H9 (cell line): ENCODE data around the gene SH3PXD2B. TPM values are rescaled to one million over a fixed set of nuclear protein-coding genes. Genes with fewer than 3 reads are reported as not detected.

Experiments used
- DNase-seq: peaks from one replicate; pipeline ENCODE4 v3.0.0-alpha.2; 2017
- H2AFZ ChIP-seq: one replicate; pipeline ENCODE4 v1.6.1; 2013; ENCODE audit warnings: mild to moderate bottlenecking, low read length, control low read depth, moderate library complexity
- H2AK5ac ChIP-seq: 2 replicates; pipeline ENCODE4 v1.6.1; 2013; ENCODE audit warnings: low read length, control low read depth, mixed read lengths; ENCODE audit not compliant: insufficient read length
- H2BK120ac ChIP-seq: one replicate; pipeline ENCODE4 v1.6.1; 2013; ENCODE audit warnings: low read depth, mild to moderate bottlenecking, low read length, control low read depth, inconsistent platforms; ENCODE audit not compliant: poor library complexity, severe bottlenecking
- H2BK12ac ChIP-seq: 2 replicates; pipeline ENCODE4 v1.6.1; 2013; ENCODE audit warnings: low read length, control low read depth, mixed read lengths, low read depth; ENCODE audit not compliant: insufficient read length
- H2BK15ac ChIP-seq: 2 replicates; pipeline ENCODE4 v1.6.1; 2013; ENCODE audit warnings: low read depth, low read length, control low read depth
- H2BK20ac ChIP-seq: one replicate; pipeline ENCODE4 v1.6.1; 2013; ENCODE audit warnings: low read depth, mild to moderate bottlenecking, low read length, control low read depth, inconsistent platforms; ENCODE audit not compliant: poor library complexity, severe bottlenecking
- H2BK5ac ChIP-seq: 2 replicates; pipeline ENCODE4 v1.6.1; 2013; ENCODE audit warnings: low read length, control low read depth, mixed read lengths; ENCODE audit not compliant: insufficient read length
- H3K14ac ChIP-seq: 2 replicates; pipeline ENCODE4 v1.6.1; 2013; ENCODE audit warnings: low read length, control low read depth; ENCODE audit not compliant: insufficient read depth
- H3K18ac ChIP-seq: 2 replicates; pipeline ENCODE4 v1.6.1; 2013; ENCODE audit warnings: low read depth, mild to moderate bottlenecking, mixed read lengths, low read length, control low read depth; ENCODE audit not compliant: insufficient read length
- H3K23ac ChIP-seq: 2 replicates; pipeline ENCODE4 v1.6.1; 2013; ENCODE audit warnings: low read length, control low read depth, mixed read lengths, low read depth; ENCODE audit not compliant: insufficient read length
- H3K23me2 ChIP-seq: 2 replicates; pipeline ENCODE4 v1.6.1; 2013; ENCODE audit warnings: low read depth, mild to moderate bottlenecking, mixed read lengths, low read length, control low read depth; ENCODE audit not compliant: insufficient read length, poor library complexity, severe bottlenecking
- H3K27ac ChIP-seq: 2 replicates; pipeline ENCODE4 v1.5.1; 2013; ENCODE audit warnings: low read length, control low read depth, mixed read lengths, low read depth; ENCODE audit not compliant: insufficient read length
- H3K27me3 ChIP-seq: 2 replicates; pipeline ENCODE4 v1.6.1; 2013; ENCODE audit warnings: low read length, control low read depth, inconsistent platforms; ENCODE audit not compliant: insufficient read depth
- H3K4ac ChIP-seq: 2 replicates; pipeline ENCODE4 v1.6.1; 2013; ENCODE audit warnings: low read depth, mild to moderate bottlenecking, control low read depth, inconsistent platforms, low read length, moderate library complexity
- H3K4me1 ChIP-seq: 2 replicates; pipeline ENCODE4 v1.6.1; 2013; ENCODE audit warnings: low read length, control low read depth, inconsistent platforms; ENCODE audit not compliant: insufficient read depth
- H3K4me2 ChIP-seq: 2 replicates; pipeline ENCODE4 v1.6.1; 2013; ENCODE audit warnings: low read length, control low read depth, mixed read lengths; ENCODE audit not compliant: insufficient read length, insufficient read depth
- H3K56ac ChIP-seq: 2 replicates; pipeline ENCODE4 v1.6.1; 2013; ENCODE audit warnings: low read depth, mild to moderate bottlenecking, mixed read lengths, low read length, control low read depth; ENCODE audit not compliant: insufficient read length
- H3K79me1 ChIP-seq: 2 replicates; pipeline ENCODE4 v1.6.1; 2013; ENCODE audit warnings: low read depth, mild to moderate bottlenecking, moderate library complexity, low read length, control low read depth, inconsistent platforms; ENCODE audit not compliant: insufficient read depth, poor library complexity, severe bottlenecking
- H3K79me2 ChIP-seq: 2 replicates; pipeline ENCODE4 v1.6.1; 2013; ENCODE audit warnings: low read length, control low read depth, inconsistent platforms; ENCODE audit not compliant: insufficient read depth
- H3K9ac ChIP-seq: 2 replicates; pipeline ENCODE4 v1.6.1; 2013; ENCODE audit warnings: low read length, control low read depth, mixed read lengths; ENCODE audit not compliant: insufficient read length; ENCODE audit errors: extremely low read depth
- H3K9me3 ChIP-seq: one replicate; pipeline ENCODE4 v1.6.1; 2013; ENCODE audit warnings: low read depth, low read length, inconsistent platforms; ENCODE audit not compliant: control insufficient read depth
- H3T11ph ChIP-seq: one replicate; pipeline ENCODE4 v1.6.1; 2013; ENCODE audit warnings: mild to moderate bottlenecking, low read length, control low read depth, inconsistent platforms
- H4K20me1 ChIP-seq: one replicate; pipeline ENCODE4 v1.6.1; 2013; ENCODE audit not compliant: control insufficient read depth, insufficient read length, insufficient read depth
- H4K5ac ChIP-seq: 2 replicates; pipeline ENCODE4 v1.6.1; 2013; ENCODE audit warnings: low read depth, mild to moderate bottlenecking, mixed read lengths, low read length, control low read depth; ENCODE audit not compliant: insufficient read length
- H4K8ac ChIP-seq: replicated peaks from 2 replicates; pipeline ENCODE4 v1.6.1; 2013; ENCODE audit warnings: low read length, control low read depth, mixed read lengths, low read depth; ENCODE audit not compliant: insufficient read length
- H4K91ac ChIP-seq: 2 replicates; pipeline ENCODE4 v1.6.1; 2013; ENCODE audit warnings: low read depth, mild to moderate bottlenecking, moderate library complexity, mixed read lengths, low read length, control low read depth; ENCODE audit not compliant: insufficient read length
- H3K27ac Mint-ChIP-seq, 3 experiments: 2 replicates in 2 of 3; 3 replicates in 1 of 3; pipeline ENCODE4 v1.8.0; 2020 to 2021; ENCODE audit warnings: mixed read lengths in 3 of 3, mild to moderate bottlenecking in 1 of 3, moderate library complexity in 1 of 3
- H3K27me3 Mint-ChIP-seq: 2 replicates; pipeline ENCODE4 v1.8.0; 2021; ENCODE audit warnings: low read depth, mild to moderate bottlenecking, moderate library complexity, mixed read lengths
- H3K36me3 Mint-ChIP-seq, 3 experiments: 2 replicates in 2 of 3; 3 replicates in 1 of 3; pipeline ENCODE4 v1.8.0; 2020 to 2021; ENCODE audit warnings: low read depth in 3 of 3, mixed read lengths in 3 of 3; ENCODE audit not compliant: insufficient read depth in 1 of 3
- H3K4me1 Mint-ChIP-seq, 2 experiments: 2 replicates each; pipeline ENCODE4 v1.8.0; 2020; ENCODE audit warnings: mixed read lengths in 2 of 2
- H3K4me3 Mint-ChIP-seq, 2 experiments: 2 replicates in 1 of 2; 3 replicates in 1 of 2; pipeline ENCODE4 v1.8.0; 2020 to 2021; ENCODE audit warnings: mild to moderate bottlenecking in 2 of 2, mixed read lengths in 2 of 2, moderate library complexity in 1 of 2
- H3K9me3 Mint-ChIP-seq, 2 experiments: 2 replicates in 1 of 2; 3 replicates in 1 of 2; pipeline ENCODE4 v1.8.0; 2020; ENCODE audit warnings: mild to moderate bottlenecking in 2 of 2, mixed read lengths in 2 of 2, moderate library complexity in 1 of 2
- WGBS: extraction: QIAGEN DNeasy Blood & Tissue Kit; methylation state at CpG from one replicate; pipeline ENCODE4 v1.1.7; 2013; ENCODE audit warnings: missing lambda C conversion rate, low lambda C conversion rate, mixed read lengths; ENCODE audit not compliant: insufficient read length; ENCODE audit errors: extremely low coverage; 5-methylcytosine and 5-hydroxymethylcytosine counted together
- total RNA-seq: library from RNA; stranded (reverse); gene quantifications from 2 replicates; pipeline ENCODE4 v1.2.1, GENCODE V29; 2021
- TF ChIP-seq, protein P1 (sequence below): fragments of 200-600 bp; sonication (generic); conservative IDR thresholded peaks from 3 replicates; pipeline ENCODE4 v1.8.0; 2021; ENCODE audit warnings: antibody characterized with exemption, mild to moderate bottlenecking

SH3PXD2B gene
- total RNA-seq, 1 experiment from 2014 or later = 49.0 TPM

DNA sequence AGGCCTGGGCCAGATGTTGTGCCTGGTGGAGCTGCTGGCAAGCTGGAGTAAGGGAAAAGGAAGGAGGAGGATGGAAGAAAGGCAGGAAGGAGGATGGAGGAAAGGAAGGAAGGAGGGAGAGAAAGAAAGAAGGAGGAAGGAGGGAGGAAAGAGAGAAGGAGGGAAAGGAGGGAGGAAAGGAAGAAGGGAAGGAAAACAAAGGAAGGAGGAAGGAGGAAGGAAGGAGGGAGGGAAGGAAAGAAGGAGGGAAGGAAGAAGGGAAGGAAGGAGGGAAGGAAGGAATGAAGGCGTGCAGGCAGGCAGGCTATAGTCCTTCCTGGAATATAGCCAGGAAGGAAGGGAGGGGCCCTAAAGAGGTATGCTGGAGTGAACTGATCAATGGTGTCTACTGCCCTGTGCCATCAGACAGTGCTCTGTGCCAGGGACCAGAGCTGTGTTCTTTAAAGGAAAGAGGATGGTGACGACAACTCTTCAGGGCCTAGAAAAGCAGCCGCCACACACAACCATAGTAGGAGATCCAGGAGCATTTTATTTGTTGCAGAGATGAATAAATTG lies 109.4 kb downstream of the SH3PXD2B start:
- Histone ChIP-seq H3K27ac (no peak overlapping the region), H4K5ac (no peak overlapping the region)
- H3K36me3 Mint-ChIP-seq = peaks cover 32 to 78% (median 75%) of the 10 kb centered on the region in 3 experiments; a peak in 6 of 7 replicates

More for the DNA sequence above, 109.4 kb downstream of the SH3PXD2B start:
- Histone ChIP-seq H2BK12ac (no peak overlapping the region), H2BK20ac (no peak overlapping the region), H4K20me1 (no peaks in the 10 kb centered on the region), H3K9me3 (no peaks in the 10 kb centered on the region), H3K79me2 (no peaks in the 10 kb centered on the region), H2BK5ac (no peak overlapping the region), H3T11ph (no peak overlapping the region), H3K27me3 (no peaks in the 10 kb centered on the region), H3K4me2 (no peak overlapping the region), H3K4me1 (no peaks in the 10 kb centered on the region), H4K91ac (no peak overlapping the region), H2BK15ac (no peak overlapping the region), H3K18ac (no peak overlapping the region), H3K14ac (no peak overlapping the region), H3K79me1 (no peaks in the 10 kb centered on the region), H3K9ac (no peak overlapping the region), H2BK120ac (no peak overlapping the region), H4K8ac (no peak overlapping the region), H3K23me2 (no peaks in the 10 kb centered on the region), H2AFZ (no peak overlapping the region), H2AK5ac (no peak overlapping the region), H3K23ac (no peak overlapping the region), H3K56ac (no peak overlapping the region), H3K4ac (no peak overlapping the region)
- no peak for DNase-seq
- no CpG with 5 or more reads among the region's 3 CpGs for WGBS
- Mint-ChIP-seq H3K27me3 (no peaks in the 10 kb centered on the region), H3K27ac (peak overlapping the region in 2 of 3 experiments; percentile 15 to 62; a peak in 3 of 7 replicates), H3K4me1 (no peaks in the 10 kb centered on the region), H3K9me3 (no peaks in the 10 kb centered on the region), H3K4me3 (no peak overlapping the region)
- TF ChIP-seq, protein P1, sequence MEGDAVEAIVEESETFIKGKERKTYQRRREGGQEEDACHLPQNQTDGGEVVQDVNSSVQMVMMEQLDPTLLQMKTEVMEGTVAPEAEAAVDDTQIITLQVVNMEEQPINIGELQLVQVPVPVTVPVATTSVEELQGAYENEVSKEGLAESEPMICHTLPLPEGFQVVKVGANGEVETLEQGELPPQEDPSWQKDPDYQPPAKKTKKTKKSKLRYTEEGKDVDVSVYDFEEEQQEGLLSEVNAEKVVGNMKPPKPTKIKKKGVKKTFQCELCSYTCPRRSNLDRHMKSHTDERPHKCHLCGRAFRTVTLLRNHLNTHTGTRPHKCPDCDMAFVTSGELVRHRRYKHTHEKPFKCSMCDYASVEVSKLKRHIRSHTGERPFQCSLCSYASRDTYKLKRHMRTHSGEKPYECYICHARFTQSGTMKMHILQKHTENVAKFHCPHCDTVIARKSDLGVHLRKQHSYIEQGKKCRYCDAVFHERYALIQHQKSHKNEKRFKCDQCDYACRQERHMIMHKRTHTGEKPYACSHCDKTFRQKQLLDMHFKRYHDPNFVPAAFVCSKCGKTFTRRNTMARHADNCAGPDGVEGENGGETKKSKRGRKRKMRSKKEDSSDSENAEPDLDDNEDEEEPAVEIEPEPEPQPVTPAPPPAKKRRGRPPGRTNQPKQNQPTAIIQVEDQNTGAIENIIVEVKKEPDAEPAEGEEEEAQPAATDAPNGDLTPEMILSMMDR = no peak
